Mesothelial cell of epicardium (in vitro differentiated cells): ENCODE results near the gene PHTF2. TPM values are rescaled to one million over a fixed set of nuclear protein-coding genes. Genes with fewer than 3 reads are reported as not detected.

Experiments
- DNase-seq, 2 experiments: peaks; one replicate each; pipeline ENCODE4 v3.0.0; 2021; ENCODE audit warnings: low spot score in 2 of 2; ENCODE audit not compliant: unreplicated experiment in 2 of 2
- H3K27ac Mint-ChIP-seq: 2 replicates; pipeline ENCODE4 v1.8.0; 2021; ENCODE audit warnings: mixed read lengths
- H3K27me3 Mint-ChIP-seq: 2 replicates; pipeline ENCODE4 v1.8.0; 2021; ENCODE audit warnings: low read depth, mixed read lengths
- H3K36me3 Mint-ChIP-seq: 2 replicates; pipeline ENCODE4 v1.8.0; 2021; ENCODE audit warnings: mixed read lengths
- H3K4me1 Mint-ChIP-seq: 2 replicates; pipeline ENCODE4 v1.8.0; 2021; ENCODE audit warnings: mixed read lengths
- H3K4me3 Mint-ChIP-seq: 2 replicates; pipeline ENCODE4 v1.8.0; 2021; ENCODE audit warnings: mild to moderate bottlenecking, moderate library complexity, mixed read lengths
- H3K9me3 Mint-ChIP-seq: 2 replicates; pipeline ENCODE4 v1.8.0; 2021; ENCODE audit warnings: mixed read lengths
- total RNA-seq: library from RNA; stranded (reverse); gene quantifications from 3 replicates; pipeline ENCODE4 v1.2.1, GENCODE V29; 2021
- TF ChIP-seq, protein P1 (sequence below): fragments of 200-600 bp; sonication (generic); IDR thresholded peaks from one replicate; pipeline ENCODE4 v1.5.0; 2021; ENCODE audit warnings: antibody characterized with exemption; ENCODE audit not compliant: unreplicated experiment

The PHTF2 gene
- total RNA-seq, 1 donor from 2014 or later, result 38.2 TPM

DNA sequence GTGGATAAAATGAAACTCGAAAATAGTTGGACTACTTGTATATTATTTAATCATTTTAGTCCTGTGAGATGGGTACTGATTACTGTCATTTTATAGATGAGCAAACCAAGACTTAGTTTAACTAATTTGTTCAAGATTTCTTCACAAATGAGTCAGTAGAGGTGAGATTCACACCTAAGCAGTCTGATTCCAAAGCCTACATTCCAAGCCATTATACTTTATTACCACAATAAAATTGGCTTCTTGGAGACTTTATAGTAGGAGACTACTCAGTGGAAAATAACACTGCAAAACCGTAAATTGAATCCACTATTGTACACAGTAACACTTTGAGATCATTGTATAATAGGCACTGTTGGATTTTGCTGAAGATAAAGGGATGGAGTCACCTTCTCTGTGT, 2.2 kb downstream of the PHTF2 start:
- Mint-ChIP-seq H3K4me3 (peak overlapping the region; percentile 95), H3K27me3 (no peaks in the 10 kb centered on the region), H3K36me3 (peaks cover 23% of the 10 kb centered on the region), H3K9me3 (peaks cover 19% of the 10 kb centered on the region), H3K4me1 (peaks cover 34% of the 10 kb centered on the region), H3K27ac (peak overlapping the region; percentile 96)
- no peak for DNase-seq
- TF ChIP-seq, protein P1, sequence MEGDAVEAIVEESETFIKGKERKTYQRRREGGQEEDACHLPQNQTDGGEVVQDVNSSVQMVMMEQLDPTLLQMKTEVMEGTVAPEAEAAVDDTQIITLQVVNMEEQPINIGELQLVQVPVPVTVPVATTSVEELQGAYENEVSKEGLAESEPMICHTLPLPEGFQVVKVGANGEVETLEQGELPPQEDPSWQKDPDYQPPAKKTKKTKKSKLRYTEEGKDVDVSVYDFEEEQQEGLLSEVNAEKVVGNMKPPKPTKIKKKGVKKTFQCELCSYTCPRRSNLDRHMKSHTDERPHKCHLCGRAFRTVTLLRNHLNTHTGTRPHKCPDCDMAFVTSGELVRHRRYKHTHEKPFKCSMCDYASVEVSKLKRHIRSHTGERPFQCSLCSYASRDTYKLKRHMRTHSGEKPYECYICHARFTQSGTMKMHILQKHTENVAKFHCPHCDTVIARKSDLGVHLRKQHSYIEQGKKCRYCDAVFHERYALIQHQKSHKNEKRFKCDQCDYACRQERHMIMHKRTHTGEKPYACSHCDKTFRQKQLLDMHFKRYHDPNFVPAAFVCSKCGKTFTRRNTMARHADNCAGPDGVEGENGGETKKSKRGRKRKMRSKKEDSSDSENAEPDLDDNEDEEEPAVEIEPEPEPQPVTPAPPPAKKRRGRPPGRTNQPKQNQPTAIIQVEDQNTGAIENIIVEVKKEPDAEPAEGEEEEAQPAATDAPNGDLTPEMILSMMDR, result no peak

GRCh38 chr7:77802557-77803405, 4.2 kb downstream of the PHTF2 start:
- peaks cover 19% of the 10 kb centered on the region for H3K4me1 Mint-ChIP-seq
- peaks cover 37% of the 10 kb centered on the region for H3K9me3 Mint-ChIP-seq
- no peaks in the 10 kb centered on the region for H3K27me3 Mint-ChIP-seq
- no peak overlapping the region for H3K27ac Mint-ChIP-seq
- DNase-seq, result no peak
- H3K36me3 Mint-ChIP-seq, result peaks cover 42% of the 10 kb centered on the region
- H3K4me3 Mint-ChIP-seq, result no peak overlapping the region
- TF ChIP-seq, protein P1, result no peak

DNA sequence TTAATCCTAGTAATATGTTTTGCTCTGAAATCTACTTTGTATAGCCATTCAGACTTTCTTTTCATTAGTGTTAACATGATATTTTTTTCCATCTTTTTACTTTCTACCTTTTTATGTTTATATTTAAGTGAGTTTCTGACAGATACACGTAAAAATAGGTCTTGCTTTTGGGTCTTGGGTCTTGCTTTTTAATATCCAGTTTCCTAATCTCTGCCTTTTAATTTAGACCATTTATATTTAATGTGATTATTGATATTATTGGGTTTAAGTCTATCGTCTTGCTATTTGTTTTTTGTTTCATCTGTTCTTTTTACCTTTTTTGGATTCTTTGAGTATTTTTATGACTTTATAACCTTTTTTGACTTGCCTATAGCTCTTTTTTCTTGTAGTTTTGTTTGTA, 7.9 kb downstream of the PHTF2 start:
- TF ChIP-seq, protein P1, result no peak
- peaks cover 5% of the 10 kb centered on the region for H3K4me1 Mint-ChIP-seq
- no peaks in the 10 kb centered on the region for H3K27me3 Mint-ChIP-seq
- H3K9me3 Mint-ChIP-seq, result peaks cover 52% of the 10 kb centered on the region
- peaks cover 56% of the 10 kb centered on the region for H3K36me3 Mint-ChIP-seq
- H3K27ac Mint-ChIP-seq, result no peak overlapping the region
- H3K4me3 Mint-ChIP-seq, result no peak overlapping the region
- no peak for DNase-seq

DNA sequence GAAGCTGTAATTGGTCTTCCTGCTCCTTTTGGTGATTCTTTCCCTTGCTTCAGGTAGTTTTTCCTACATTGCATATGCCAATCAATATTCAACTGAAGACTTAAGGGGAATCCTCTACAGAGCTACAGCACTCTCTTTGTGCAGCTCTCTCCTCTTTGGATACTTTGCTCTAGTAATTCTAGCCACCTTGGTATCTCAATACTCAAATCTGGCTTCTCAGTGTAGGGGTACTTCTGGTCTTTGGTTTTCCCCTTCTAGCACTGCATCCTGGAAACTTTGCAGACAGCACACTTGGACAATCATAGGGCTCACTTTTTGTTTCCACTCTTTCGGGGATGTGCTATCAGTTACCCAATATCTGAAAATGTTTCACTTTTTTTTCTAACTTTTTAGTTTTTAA, 9.9 kb downstream of the PHTF2 start:
- no peaks in the 10 kb centered on the region for H3K27me3 Mint-ChIP-seq
- H3K36me3 Mint-ChIP-seq, result peaks cover 53% of the 10 kb centered on the region
- no peak overlapping the region for H3K27ac Mint-ChIP-seq
- H3K4me1 Mint-ChIP-seq, result peaks cover 17% of the 10 kb centered on the region
- no peak overlapping the region for H3K4me3 Mint-ChIP-seq
- TF ChIP-seq, protein P1, result no peak
- H3K9me3 Mint-ChIP-seq, result peaks cover 52% of the 10 kb centered on the region
- DNase-seq, result no peak

DNA sequence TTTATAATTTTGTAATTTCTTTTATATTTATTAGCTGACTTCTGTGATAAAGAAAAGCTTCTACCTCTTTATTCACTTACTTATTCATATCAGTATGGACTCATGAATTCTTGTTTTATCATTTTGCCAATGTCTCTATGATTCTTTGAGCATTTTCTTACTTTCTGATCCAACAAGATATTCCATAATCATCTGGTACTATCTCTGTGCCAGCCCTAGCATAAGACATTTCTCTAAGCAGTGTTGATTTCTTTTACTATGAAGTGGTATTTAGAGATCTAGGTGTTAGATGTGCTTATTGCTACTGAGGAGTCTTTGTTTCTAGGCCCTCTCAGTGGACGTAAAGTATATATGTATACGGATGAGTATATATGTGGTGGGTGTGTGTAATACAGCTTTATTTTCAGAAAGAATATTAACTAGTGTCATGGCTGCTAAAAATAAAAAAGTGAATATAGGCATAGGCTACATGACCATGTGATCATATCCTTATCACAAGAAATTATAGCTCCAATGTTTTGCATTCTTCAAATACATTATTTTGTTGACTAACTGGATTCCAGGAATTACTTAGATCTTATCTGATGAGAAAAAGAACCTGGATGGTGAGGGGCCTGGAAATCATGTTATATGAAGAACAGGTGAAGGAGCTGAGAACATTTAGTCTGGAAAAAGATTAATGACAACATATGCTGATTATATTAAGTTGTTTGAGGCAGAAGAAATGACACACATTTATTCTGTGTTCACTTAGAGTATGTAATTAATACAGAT, 13.1 kb downstream of the PHTF2 start:
- H3K27ac Mint-ChIP-seq, result peak overlapping the region; percentile 95
- H3K4me3 Mint-ChIP-seq, result no peak overlapping the region
- peaks cover 39% of the 10 kb centered on the region for H3K9me3 Mint-ChIP-seq

More for the DNA sequence above, 13.1 kb downstream of the PHTF2 start:
- no peak for DNase-seq
- Mint-ChIP-seq H3K27me3 (no peaks in the 10 kb centered on the region), H3K36me3 (peaks cover 34% of the 10 kb centered on the region), H3K4me1 (peaks cover 17% of the 10 kb centered on the region)
- TF ChIP-seq, protein P1, result no peak
